K562 (cell line): ENCODE measurements around the gene ITPRIPL2. TPM values are rescaled to one million over a fixed set of nuclear protein-coding genes. Genes with fewer than 3 reads are reported as not detected.

ENCODE experiments used
- ELF1 ChIP-seq: fragments of 200-800 bp; sonication (Bioruptor generic); IDR thresholded peaks from 2 replicates; pipeline ENCODE4 v1.6.1; 2016; ENCODE audit warnings: missing genetic modification characterization, missing compliant biosample characterization
- EP400 ChIP-seq: fragments of 450-650 bp; IDR thresholded peaks from 2 replicates; pipeline ENCODE4 v1.6.1; 2017; ENCODE audit warnings: antibody characterized with exemption, mild to moderate bottlenecking, moderate library complexity
- PHF20 ChIP-seq: fragments of 450-650 bp; IDR thresholded peaks from 2 replicates; pipeline ENCODE4 v1.6.1; 2018; ENCODE audit not compliant: partially characterized antibody
- PHF8 ChIP-seq: fragments of 200-600 bp; sonication (generic); IDR thresholded peaks from 2 replicates; pipeline ENCODE4 v1.6.1; 2012; ENCODE audit warnings: mixed run types, mild to moderate bottlenecking, inconsistent platforms, low read length, moderate library complexity, borderline replicate concordance
- PTRF ChIP-seq: fragments of 450-650 bp; IDR thresholded peaks from 2 replicates; pipeline ENCODE4 v1.6.1; 2016; ENCODE audit warnings: mild to moderate bottlenecking, missing genetic modification characterization, missing compliant biosample characterization
- RFX5 ChIP-seq: IDR thresholded peaks from 2 replicates; pipeline ENCODE4 v1.6.1; 2011; ENCODE audit warnings: low read depth, mild to moderate bottlenecking, improper control_type of control experiment, low read length
- SUPT5H ChIP-seq: fragments of 450-650 bp; IDR thresholded peaks from 2 replicates; pipeline ENCODE4 v1.6.1; 2016
- ZFX ChIP-seq: sonication (generic); formaldehyde crosslinking; IDR thresholded peaks from 2 replicates; pipeline ENCODE4 v1.8.0; 2022; ENCODE audit warnings: mild to moderate bottlenecking, missing genetic modification reagents, moderate library complexity
- ZKSCAN8 ChIP-seq: fragments of 200-800 bp; sonication (Bioruptor generic); IDR thresholded peaks from 2 replicates; pipeline ENCODE4 v1.6.1; 2016; ENCODE audit warnings: missing genetic modification characterization, missing compliant biosample characterization
- polyA plus RNA-seq, 8 experiments: library from polyadenylated mRNA; depleted of rRNA in 4 of 8; stranded (reverse) in 5 of 8; unstranded in 3 of 8; fragments of >200 nt; fragmentation: Nextera tagmentation in 2 of 8; fragmentation: Illumina TruSeq in 1 of 8; extraction: Ambion mirVana in 2 of 8; extraction: Trizol in 1 of 8; gene quantifications; 2 replicates each; pipeline versions ENCODE4 v1.2.1 to v1.2.3, GENCODE V29; 2011 to 2014; ENCODE audit warnings: inconsistent platforms in 1 of 8, missing spikeins in 1 of 8
- total RNA-seq, 7 experiments: library from RNA; depleted of rRNA in 6 of 7; stranded (reverse); fragments of >200 nt in 6 of 7; fragmentation: Illumina TruSeq in 2 of 7; extraction: Trizol in 2 of 7; gene quantifications; 2 replicates each; pipeline versions ENCODE4 v1.2.1 to v1.2.3, GENCODE V29; 2011 to 2021; ENCODE audit warnings: low replicate concordance in 1 of 7
- TF ChIP-seq, protein P1 (sequence below): fragments of 450-650 bp; formaldehyde crosslinking; IDR thresholded peaks from 2 replicates; pipeline ENCODE4 v1.4.0; 2022; ENCODE audit warnings: mild to moderate bottlenecking, moderate library complexity
- TF ChIP-seq, protein P2 (sequence below): fragments of 450-650 bp; IDR thresholded peaks from 2 replicates; pipeline ENCODE4 v1.6.1; 2017; ENCODE audit warnings: antibody characterized with exemption, mild to moderate bottlenecking
- TF ChIP-seq, protein P3 (sequence below): conservative IDR thresholded peaks from 2 replicates; pipeline ENCODE4 v1.6.1; 2011; ENCODE audit warnings: low read depth, mild to moderate bottlenecking, low read length; ENCODE audit not compliant: control insufficient read depth
- TF ChIP-seq, protein P4 (sequence below): sonication (generic); formaldehyde crosslinking; IDR thresholded peaks from 2 replicates; pipeline ENCODE4 v1.8.1; 2023; ENCODE audit warnings: mild to moderate bottlenecking, missing genetic modification reagents, moderate library complexity
- TF ChIP-seq, protein P5 (sequence below): fragments of 250-450 bp; sonication (Bioruptor Pico); IDR thresholded peaks from 2 replicates; pipeline ENCODE4 v1.5.0; 2020; ENCODE audit warnings: mild to moderate bottlenecking, borderline replicate concordance
- TF ChIP-seq, protein P6 (sequence below): fragments of 450-650 bp; IDR thresholded peaks from 2 replicates; pipeline ENCODE4 v1.6.1; 2014; ENCODE audit warnings: low read depth, mild to moderate bottlenecking, moderate library complexity, borderline replicate concordance

ITPRIPL2 gene
- total and polyA plus RNA-seq, 9 of the 15 experiments (the other 6 are each of a cell fraction or from before 2014, with no cell fraction given) = 0.04 to 2.2 (median 0.58) TPM

DNA sequence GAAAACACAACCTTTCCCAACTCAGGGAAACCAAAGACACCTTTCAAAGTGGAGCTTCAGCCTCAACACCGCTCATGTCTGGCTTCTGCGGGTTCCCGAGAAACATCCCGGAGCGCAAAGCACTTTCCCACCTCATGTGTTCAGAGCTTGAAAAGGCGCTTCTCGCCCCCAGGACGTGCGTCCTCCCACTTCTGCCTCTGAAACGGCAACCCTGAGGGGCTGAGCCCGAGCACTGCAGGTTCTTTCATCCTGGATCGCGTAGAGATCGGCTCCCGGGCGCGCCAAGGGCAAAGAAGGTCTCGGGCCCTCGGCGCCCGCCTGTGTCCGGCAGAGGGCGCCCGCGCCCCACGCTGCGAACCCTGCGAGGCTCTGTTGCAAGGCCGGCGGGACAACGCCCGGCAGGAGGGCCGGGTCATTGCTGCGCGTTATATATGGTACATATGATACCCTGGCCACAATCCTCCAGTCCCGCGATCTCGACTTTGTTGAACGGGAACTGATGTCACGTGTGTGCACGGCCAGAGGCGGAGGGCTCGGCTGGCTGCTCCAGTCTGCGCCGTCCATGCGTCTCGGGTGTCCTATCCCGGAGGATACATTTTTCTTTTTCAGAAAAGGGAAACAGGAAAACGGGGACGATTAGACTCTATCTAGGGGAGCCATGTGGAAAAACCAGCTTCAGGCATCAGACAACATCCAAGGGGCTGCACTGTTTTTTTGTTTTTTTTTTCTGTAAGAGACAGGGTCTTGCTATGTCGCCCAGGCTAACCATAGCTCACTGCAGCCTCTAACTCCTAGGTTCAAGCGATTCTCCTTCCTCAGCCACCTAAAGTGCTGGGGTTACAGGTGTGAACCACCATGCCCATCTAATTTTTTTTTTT is 27.2 kb upstream of the ITPRIPL2 start (continued):
- TF ChIP-seq ELF1 (tag) (no peak), PHF8 (peak; percentile 24; the same call in 1 of the 2 replicates), PTRF (tag) (no peak), EP400 (no peak), RFX5 (no peak), ZKSCAN8 (CRISPR knock-in tag) (no peak), ZFX (CRISPR knock-in tag) (no peak), SUPT5H (no peak), PHF20 (no peak)
- TF ChIP-seq, protein P1, sequence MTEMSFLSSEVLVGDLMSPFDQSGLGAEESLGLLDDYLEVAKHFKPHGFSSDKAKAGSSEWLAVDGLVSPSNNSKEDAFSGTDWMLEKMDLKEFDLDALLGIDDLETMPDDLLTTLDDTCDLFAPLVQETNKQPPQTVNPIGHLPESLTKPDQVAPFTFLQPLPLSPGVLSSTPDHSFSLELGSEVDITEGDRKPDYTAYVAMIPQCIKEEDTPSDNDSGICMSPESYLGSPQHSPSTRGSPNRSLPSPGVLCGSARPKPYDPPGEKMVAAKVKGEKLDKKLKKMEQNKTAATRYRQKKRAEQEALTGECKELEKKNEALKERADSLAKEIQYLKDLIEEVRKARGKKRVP (CRISPR knock-in tag) = no peak
- TF ChIP-seq, protein P2, sequence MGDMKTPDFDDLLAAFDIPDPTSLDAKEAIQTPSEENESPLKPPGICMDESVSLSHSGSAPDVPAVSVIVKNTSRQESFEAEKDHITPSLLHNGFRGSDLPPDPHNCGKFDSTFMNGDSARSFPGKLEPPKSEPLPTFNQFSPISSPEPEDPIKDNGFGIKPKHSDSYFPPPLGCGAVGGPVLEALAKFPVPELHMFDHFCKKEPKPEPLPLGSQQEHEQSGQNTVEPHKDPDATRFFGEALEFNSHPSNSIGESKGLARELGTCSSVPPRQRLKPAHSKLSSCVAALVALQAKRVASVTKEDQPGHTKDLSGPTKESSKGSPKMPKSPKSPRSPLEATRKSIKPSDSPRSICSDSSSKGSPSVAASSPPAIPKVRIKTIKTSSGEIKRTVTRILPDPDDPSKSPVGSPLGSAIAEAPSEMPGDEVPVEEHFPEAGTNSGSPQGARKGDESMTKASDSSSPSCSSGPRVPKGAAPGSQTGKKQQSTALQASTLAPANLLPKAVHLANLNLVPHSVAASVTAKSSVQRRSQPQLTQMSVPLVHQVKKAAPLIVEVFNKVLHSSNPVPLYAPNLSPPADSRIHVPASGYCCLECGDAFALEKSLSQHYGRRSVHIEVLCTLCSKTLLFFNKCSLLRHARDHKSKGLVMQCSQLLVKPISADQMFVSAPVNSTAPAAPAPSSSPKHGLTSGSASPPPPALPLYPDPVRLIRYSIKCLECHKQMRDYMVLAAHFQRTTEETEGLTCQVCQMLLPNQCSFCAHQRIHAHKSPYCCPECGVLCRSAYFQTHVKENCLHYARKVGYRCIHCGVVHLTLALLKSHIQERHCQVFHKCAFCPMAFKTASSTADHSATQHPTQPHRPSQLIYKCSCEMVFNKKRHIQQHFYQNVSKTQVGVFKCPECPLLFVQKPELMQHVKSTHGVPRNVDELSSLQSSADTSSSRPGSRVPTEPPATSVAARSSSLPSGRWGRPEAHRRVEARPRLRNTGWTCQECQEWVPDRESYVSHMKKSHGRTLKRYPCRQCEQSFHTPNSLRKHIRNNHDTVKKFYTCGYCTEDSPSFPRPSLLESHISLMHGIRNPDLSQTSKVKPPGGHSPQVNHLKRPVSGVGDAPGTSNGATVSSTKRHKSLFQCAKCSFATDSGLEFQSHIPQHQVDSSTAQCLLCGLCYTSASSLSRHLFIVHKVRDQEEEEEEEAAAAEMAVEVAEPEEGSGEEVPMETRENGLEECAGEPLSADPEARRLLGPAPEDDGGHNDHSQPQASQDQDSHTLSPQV = no peak
- TF ChIP-seq, protein P3, sequence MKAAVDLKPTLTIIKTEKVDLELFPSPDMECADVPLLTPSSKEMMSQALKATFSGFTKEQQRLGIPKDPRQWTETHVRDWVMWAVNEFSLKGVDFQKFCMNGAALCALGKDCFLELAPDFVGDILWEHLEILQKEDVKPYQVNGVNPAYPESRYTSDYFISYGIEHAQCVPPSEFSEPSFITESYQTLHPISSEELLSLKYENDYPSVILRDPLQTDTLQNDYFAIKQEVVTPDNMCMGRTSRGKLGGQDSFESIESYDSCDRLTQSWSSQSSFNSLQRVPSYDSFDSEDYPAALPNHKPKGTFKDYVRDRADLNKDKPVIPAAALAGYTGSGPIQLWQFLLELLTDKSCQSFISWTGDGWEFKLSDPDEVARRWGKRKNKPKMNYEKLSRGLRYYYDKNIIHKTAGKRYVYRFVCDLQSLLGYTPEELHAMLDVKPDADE = no peak
- TF ChIP-seq, protein P4, sequence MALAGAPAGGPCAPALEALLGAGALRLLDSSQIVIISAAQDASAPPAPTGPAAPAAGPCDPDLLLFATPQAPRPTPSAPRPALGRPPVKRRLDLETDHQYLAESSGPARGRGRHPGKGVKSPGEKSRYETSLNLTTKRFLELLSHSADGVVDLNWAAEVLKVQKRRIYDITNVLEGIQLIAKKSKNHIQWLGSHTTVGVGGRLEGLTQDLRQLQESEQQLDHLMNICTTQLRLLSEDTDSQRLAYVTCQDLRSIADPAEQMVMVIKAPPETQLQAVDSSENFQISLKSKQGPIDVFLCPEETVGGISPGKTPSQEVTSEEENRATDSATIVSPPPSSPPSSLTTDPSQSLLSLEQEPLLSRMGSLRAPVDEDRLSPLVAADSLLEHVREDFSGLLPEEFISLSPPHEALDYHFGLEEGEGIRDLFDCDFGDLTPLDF (CRISPR knock-in tag) = peak; percentile 32; the same call in 1 of the 2 replicates
- TF ChIP-seq, protein P5, sequence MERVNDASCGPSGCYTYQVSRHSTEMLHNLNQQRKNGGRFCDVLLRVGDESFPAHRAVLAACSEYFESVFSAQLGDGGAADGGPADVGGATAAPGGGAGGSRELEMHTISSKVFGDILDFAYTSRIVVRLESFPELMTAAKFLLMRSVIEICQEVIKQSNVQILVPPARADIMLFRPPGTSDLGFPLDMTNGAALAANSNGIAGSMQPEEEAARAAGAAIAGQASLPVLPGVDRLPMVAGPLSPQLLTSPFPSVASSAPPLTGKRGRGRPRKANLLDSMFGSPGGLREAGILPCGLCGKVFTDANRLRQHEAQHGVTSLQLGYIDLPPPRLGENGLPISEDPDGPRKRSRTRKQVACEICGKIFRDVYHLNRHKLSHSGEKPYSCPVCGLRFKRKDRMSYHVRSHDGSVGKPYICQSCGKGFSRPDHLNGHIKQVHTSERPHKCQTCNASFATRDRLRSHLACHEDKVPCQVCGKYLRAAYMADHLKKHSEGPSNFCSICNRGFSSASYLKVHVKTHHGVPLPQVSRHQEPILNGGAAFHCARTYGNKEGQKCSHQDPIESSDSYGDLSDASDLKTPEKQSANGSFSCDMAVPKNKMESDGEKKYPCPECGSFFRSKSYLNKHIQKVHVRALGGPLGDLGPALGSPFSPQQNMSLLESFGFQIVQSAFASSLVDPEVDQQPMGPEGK (CRISPR knock-in tag) = no peak
- TF ChIP-seq, protein P6, sequence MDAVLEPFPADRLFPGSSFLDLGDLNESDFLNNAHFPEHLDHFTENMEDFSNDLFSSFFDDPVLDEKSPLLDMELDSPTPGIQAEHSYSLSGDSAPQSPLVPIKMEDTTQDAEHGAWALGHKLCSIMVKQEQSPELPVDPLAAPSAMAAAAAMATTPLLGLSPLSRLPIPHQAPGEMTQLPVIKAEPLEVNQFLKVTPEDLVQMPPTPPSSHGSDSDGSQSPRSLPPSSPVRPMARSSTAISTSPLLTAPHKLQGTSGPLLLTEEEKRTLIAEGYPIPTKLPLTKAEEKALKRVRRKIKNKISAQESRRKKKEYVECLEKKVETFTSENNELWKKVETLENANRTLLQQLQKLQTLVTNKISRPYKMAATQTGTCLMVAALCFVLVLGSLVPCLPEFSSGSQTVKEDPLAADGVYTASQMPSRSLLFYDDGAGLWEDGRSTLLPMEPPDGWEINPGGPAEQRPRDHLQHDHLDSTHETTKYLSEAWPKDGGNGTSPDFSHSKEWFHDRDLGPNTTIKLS = 0 out of 2 replicates have a peak, but pooled peaks have one; percentile 19
